Activated CD8-positive, alpha-beta T cell treated with anti-CD3 and anti-CD28 coated beads for 36 hours (primary cell): ENCODE measurements around the gene XPO6. TPM values are rescaled to one million over a fixed set of nuclear protein-coding genes. Genes with fewer than 3 reads are reported as not detected.
A peak's percentile ranks its signal among the peaks of the same experiment; 100 is the strongest.

Experiments used
- ATAC-seq: fragments of 200-7000 bp; cut with Tn5 transposase; one replicate; pipeline ENCODE4 v1.10.0; 2021; ENCODE audit warnings: mild to moderate bottlenecking, moderate library complexity
- CTCF ChIA-PET: fragments of 350-600 bp; sonication (Branson Sonifier 250); formaldehyde crosslinking; loops from one replicate; lab custom pipeline; 2021; ENCODE audit warnings: antibody characterized with exemption; lab: Charles Lee
- POLR2A ChIA-PET: fragments of 350-600 bp; sonication (Branson Sonifier 250); formaldehyde crosslinking; loops from one replicate; lab custom pipeline; 2021; ENCODE audit warnings: antibody characterized with exemption; lab: Charles Lee
- DNase-seq: peaks from one replicate; pipeline ENCODE4 v3.0.0-alpha.2; 2020
- H3K27ac Mint-ChIP-seq: one replicate; pipeline ENCODE4 v1.8.0; 2021; ENCODE audit warnings: mild to moderate bottlenecking, mixed read lengths
- H3K27me3 Mint-ChIP-seq: one replicate; pipeline ENCODE4 v1.8.0; 2021; ENCODE audit warnings: mixed read lengths
- H3K36me3 Mint-ChIP-seq: one replicate; pipeline ENCODE4 v1.8.0; 2021; ENCODE audit warnings: low read depth, mixed read lengths
- H3K4me1 Mint-ChIP-seq: one replicate; pipeline ENCODE4 v1.8.0; 2021; ENCODE audit warnings: low read depth, mixed read lengths
- H3K4me3 Mint-ChIP-seq: one replicate; pipeline ENCODE4 v1.8.0; 2021; ENCODE audit warnings: mild to moderate bottlenecking, moderate library complexity, mixed read lengths
- H3K9me3 Mint-ChIP-seq: one replicate; pipeline ENCODE4 v1.8.0; 2021; ENCODE audit warnings: mixed read lengths
- CTCF ChIP-seq: fragments of 200-600 bp; IDR thresholded peaks from one replicate; pipeline ENCODE4 v1.8.0; 2022; ENCODE audit warnings: antibody characterized with exemption, mild to moderate bottlenecking
- intact Hi-C: fragments of 100-400 bp; cut with micrococcal nuclease; formaldehyde crosslinking; loops from one replicate; pipeline ENCODE4 v1.10.0; 2022
- total RNA-seq, 2 experiments: library from RNA; stranded (reverse); gene quantifications; one replicate each; pipeline ENCODE4 v1.2.3, GENCODE V29; 2021

XPO6 gene
- total RNA-seq, 2 experiments from 2014 or later, result 250 to 253 TPM

GRCh38 chr16:28207399-28207798, 4.4 kb downstream of the XPO6 start:
- intact Hi-C loops, result no loop called here
- Mint-ChIP-seq H3K27ac (peak overlapping the region; percentile 81), H3K9me3 (peaks cover 1% of the 10 kb centered on the region), H3K36me3 (peaks cover 39% of the 10 kb centered on the region), H3K27me3 (no peaks in the 10 kb centered on the region), H3K4me3 (no peak overlapping the region), H3K4me1 (peaks cover 29% of the 10 kb centered on the region)
- TF ChIP-seq CTCF, result no peak
- CTCF ChIA-PET, result interaction anchor here (0.8 to 2.5 kb wide), 3 partner anchors 10 to 52 kb away, joined by 3 to 9 read pairs (median 6); no protein-coding TSS in a partner anchor
- ATAC-seq (no peak), DNase-seq (no peak)
- POLR2A ChIA-PET, result interaction anchor here (1.3 to 12.4 kb wide), 5 partner anchors 11 to 73 kb away, joined by 3 to 124 read pairs (median 5); no protein-coding TSS in a partner anchor

- intact Hi-C loops, result no loop called here
- CTCF ChIA-PET, result interaction anchor here (1.7 kb wide), 1 partner anchor 12 kb away, joined by 6 read pairs; no protein-coding TSS in a partner anchor
- Mint-ChIP-seq H3K4me3 (no peak overlapping the region), H3K36me3 (peaks cover 44% of the 10 kb centered on the region), H3K9me3 (no peaks in the 10 kb centered on the region), H3K4me1 (peaks cover 32% of the 10 kb centered on the region), H3K27ac (no peak overlapping the region), H3K27me3 (no peaks in the 10 kb centered on the region)
- POLR2A ChIA-PET, result interaction anchor here (1.4 to 12.4 kb wide), 2 partner anchors 9 to 13 kb away, joined by 5 to 124 read pairs; no protein-coding TSS in a partner anchor
- DNase-seq, result no peak
- ATAC-seq, result no peak
- TF ChIP-seq CTCF, result no peak
Measured at GRCh38 chr16:28205974-28206373, 5.8 kb downstream of the XPO6 start.

- ChIA-PET POLR2A (interaction anchor here (0.7 to 12.4 kb wide), 2 partner anchors 12 to 17 kb away, joined by 3 to 124 read pairs; no protein-coding TSS in a partner anchor), CTCF (interaction anchor here (3.9 kb wide), 1 partner anchor 13 kb away, joined by 34 read pairs; no protein-coding TSS in a partner anchor)
- H3K27me3 Mint-ChIP-seq, result no peaks in the 10 kb centered on the region
Measured at GRCh38 chr16:28205117-28205899, 6.5 kb downstream of the XPO6 start.

GRCh38 chr16:28204622-28205021, 7.1 kb downstream of the XPO6 start:
- H3K27me3 Mint-ChIP-seq, result no peaks in the 10 kb centered on the region
- peaks cover 44% of the 10 kb centered on the region for H3K36me3 Mint-ChIP-seq
- intact Hi-C loops, result no loop called here
- peaks cover 43% of the 10 kb centered on the region for H3K4me1 Mint-ChIP-seq
- ATAC-seq, result no peak
- no peak overlapping the region for H3K4me3 Mint-ChIP-seq
- no peaks in the 10 kb centered on the region for H3K9me3 Mint-ChIP-seq
- no peak overlapping the region for H3K27ac Mint-ChIP-seq
- no peak for TF ChIP-seq CTCF
- POLR2A ChIA-PET, result interaction anchor here (1.0 to 12.4 kb wide), 2 partner anchors 11 to 16 kb away, joined by 3 to 124 read pairs; no protein-coding TSS in a partner anchor
- no peak for DNase-seq
- CTCF ChIA-PET, result interaction anchor here (1.1 to 3.9 kb wide), 2 partner anchors 12 to 134 kb away, joined by 3 to 34 read pairs; no protein-coding TSS in a partner anchor

More at GRCh38 chr16:28205117-28205899, 6.5 kb downstream of the XPO6 start:
- no peak for TF ChIP-seq CTCF
- Mint-ChIP-seq H3K36me3 (peaks cover 45% of the 10 kb centered on the region), H3K4me1 (peaks cover 39% of the 10 kb centered on the region), H3K4me3 (no peak overlapping the region), H3K9me3 (no peaks in the 10 kb centered on the region), H3K27ac (no peak overlapping the region)
- intact Hi-C loops, result no loop called here
- ATAC-seq, result no peak
- no peak for DNase-seq
